Measurements from ENCODE around the gene CYTIP.

DNA sequence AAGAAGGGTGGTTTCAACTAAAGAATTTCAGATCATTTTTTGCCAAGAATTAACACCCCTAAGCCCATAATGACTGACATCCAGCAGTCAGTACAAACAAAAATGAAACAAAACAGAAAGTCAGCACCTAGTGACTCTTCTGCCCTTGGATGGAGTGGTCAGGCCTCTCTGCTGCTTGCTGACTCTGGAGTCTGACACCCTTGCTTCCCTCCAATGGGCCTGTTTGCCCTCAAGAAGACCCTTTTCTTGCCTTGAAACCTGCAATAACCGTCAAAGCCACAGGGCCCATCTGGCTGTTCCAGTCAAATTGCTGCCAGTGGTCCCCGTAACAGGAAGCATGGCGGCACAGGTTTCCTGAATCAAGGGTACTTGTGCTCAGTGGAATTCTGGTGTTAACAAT lies 27.2 kb upstream of the CYTIP start:
- TF ChIP-seq EZH2 (IDR thresholded peaks at IDR 0.05), result no peak
- TF ChIP-seq POLR2AphosphoS5 (IDR thresholded peaks at IDR 0.05; ENCODE audit: borderline replicate concordance, low read depth, low read length), result no peak

All from SK-N-MC (cell line).